A549 (cell line): ENCODE data around the gene GPR61.

Source experiments
- EP300 ChIP-seq, 2 experiments: fragments of >200 bp; sonication (Bioruptor Twin); formaldehyde crosslinking; IDR thresholded peaks; 2 replicates in 1 of 2; 3 replicates in 1 of 2; pipeline ENCODE4 v1.6.1; 2016 to 2017
- SREBF2 ChIP-seq: fragments of 450-650 bp; IDR thresholded peaks from 2 replicates; pipeline ENCODE4 v1.6.1; 2014; ENCODE audit warnings: mild to moderate bottlenecking, moderate library complexity
- TF ChIP-seq, protein P1 (sequence below): IDR thresholded peaks from 2 replicates; pipeline ENCODE4 v1.6.1; 2012

DNA sequence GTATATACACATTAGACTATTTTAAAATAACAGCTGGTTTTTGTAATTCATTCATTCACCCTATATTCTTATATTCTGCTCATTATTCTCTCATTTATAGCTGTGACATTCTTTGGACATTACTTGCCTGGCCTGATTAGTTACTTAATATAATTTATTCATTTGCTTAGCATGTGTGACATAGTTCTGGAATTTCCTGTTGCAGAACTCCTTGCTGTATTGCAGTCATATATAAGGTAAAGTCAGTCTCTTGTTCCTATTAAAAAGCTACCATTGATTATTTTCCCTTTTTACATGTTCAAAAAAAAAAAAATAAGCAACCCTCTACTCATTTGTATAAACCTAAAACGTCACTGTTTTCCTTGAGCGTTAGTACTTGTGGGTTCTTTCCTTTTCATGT lies 55.9 kb downstream of the GPR61 start:
- TF ChIP-seq SREBF2 = no peak
- TF ChIP-seq EP300 (IDR thresholded peaks at IDR 0.05) = no peak
- TF ChIP-seq, protein P1, sequence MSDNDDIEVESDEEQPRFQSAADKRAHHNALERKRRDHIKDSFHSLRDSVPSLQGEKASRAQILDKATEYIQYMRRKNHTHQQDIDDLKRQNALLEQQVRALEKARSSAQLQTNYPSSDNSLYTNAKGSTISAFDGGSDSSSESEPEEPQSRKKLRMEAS = no peak
